HFFc6 (cell line): ENCODE measurements around the gene SYNE4. TPM values are rescaled to one million over a fixed set of nuclear protein-coding genes. Genes with fewer than 3 reads are reported as not detected.
A peak's percentile ranks its signal among the peaks of the same experiment; 100 is the strongest.

ENCODE experiments used
- DNase-seq: peaks from one replicate; pipeline ENCODE4 v3.0.0-alpha.2; 2018
- H3K27ac Mint-ChIP-seq: 2 replicates; pipeline ENCODE4 v1.8.0; 2020; ENCODE audit warnings: mild to moderate bottlenecking, mixed read lengths
- H3K27me3 Mint-ChIP-seq: 2 replicates; pipeline ENCODE4 v1.8.0; 2021; ENCODE audit warnings: mild to moderate bottlenecking, moderate library complexity, mixed read lengths; ENCODE audit not compliant: insufficient read depth
- H3K36me3 Mint-ChIP-seq: 2 replicates; pipeline ENCODE4 v1.8.0; 2021; ENCODE audit warnings: low read depth, mixed read lengths
- H3K4me1 Mint-ChIP-seq: 2 replicates; pipeline ENCODE4 v1.8.0; 2020; ENCODE audit warnings: low read depth, mixed read lengths
- H3K4me3 Mint-ChIP-seq: 2 replicates; pipeline ENCODE4 v1.8.0; 2020; ENCODE audit warnings: mild to moderate bottlenecking, moderate library complexity, mixed read lengths
- H3K9me3 Mint-ChIP-seq: 2 replicates; pipeline ENCODE4 v1.8.0; 2020; ENCODE audit warnings: mild to moderate bottlenecking, mixed read lengths
- CTCF ChIP-seq: fragments of 200-600 bp; sonication (generic); IDR thresholded peaks from 2 replicates; pipeline ENCODE4 v1.5.0; 2021; ENCODE audit warnings: antibody characterized with exemption, mild to moderate bottlenecking
- total RNA-seq, 6 experiments: library from RNA; stranded (reverse); fragmentation: NEBNext Ultra II Directional; extraction: Animal tissue kit (Norgen Biotek cat#: 25700); gene quantifications; 2 replicates in 1 of 6; 3 replicates in 5 of 6; pipeline ENCODE4 v1.2.3, GENCODE V29; 2021

Gene SYNE4
- total RNA-seq, 6 experiments from 2014 or later: 0.07 to 0.40 (median 0.29) TPM

- Mint-ChIP-seq H3K27ac (peak overlapping the region; percentile 32), H3K27me3 (peaks cover 4% of the 10 kb centered on the region), H3K4me3 (peak overlapping the region; percentile 80), H3K36me3 (no peaks in the 10 kb centered on the region), H3K9me3 (no peaks in the 10 kb centered on the region), H3K4me1 (peaks cover 31% of the 10 kb centered on the region)
- DNase-seq: no peak
- TF ChIP-seq CTCF: no peak
Measured at GRCh38 chr19:36009633-36010379, 1.2 kb upstream of the SYNE4 start.

- peak; percentile 32 for DNase-seq
- Mint-ChIP-seq H3K27ac (peak overlapping the region; percentile 32; the same call in 1 of the 2 replicates), H3K27me3 (peaks cover 3% of the 10 kb centered on the region), H3K4me1 (peaks cover 25% of the 10 kb centered on the region), H3K4me3 (peak overlapping the region; percentile 80), H3K36me3 (no peaks in the 10 kb centered on the region), H3K9me3 (no peaks in the 10 kb centered on the region)
- no peak for TF ChIP-seq CTCF
Measured at GRCh38 chr19:36009220-36009619, 607 bp upstream of the SYNE4 start.

- no peaks in the 10 kb centered on the region for H3K9me3 Mint-ChIP-seq
- no peak overlapping the region for H3K4me3 Mint-ChIP-seq
- TF ChIP-seq CTCF: no peak
- no peaks in the 10 kb centered on the region for H3K36me3 Mint-ChIP-seq
- H3K4me1 Mint-ChIP-seq: peaks cover 13% of the 10 kb centered on the region
- DNase-seq: no peak
- H3K27ac Mint-ChIP-seq: no peak overlapping the region
- no peaks in the 10 kb centered on the region; the same call in 1 of the 2 replicates for H3K27me3 Mint-ChIP-seq
Measured at GRCh38 chr19:36006955-36007354, 1.7 kb downstream of the SYNE4 start.

GRCh38 chr19:36003284-36003683 is 5.3 kb downstream of the SYNE4 start:
- no peak for DNase-seq
- Mint-ChIP-seq H3K36me3 (0 out of 2 replicates have a peak, but pooled peaks cover 4% of the 10 kb centered on the region), H3K9me3 (no peaks in the 10 kb centered on the region), H3K27me3 (no peaks in the 10 kb centered on the region; the same call in 1 of the 2 replicates), H3K4me1 (peaks cover 13% of the 10 kb centered on the region), H3K27ac (no peak overlapping the region), H3K4me3 (no peak overlapping the region)
- no peak for TF ChIP-seq CTCF

- TF ChIP-seq CTCF: no peak
- H3K27me3 Mint-ChIP-seq: no peaks in the 10 kb centered on the region; the same call in 1 of the 2 replicates
- H3K27ac Mint-ChIP-seq: no peak overlapping the region
- H3K36me3 Mint-ChIP-seq: peaks cover 7% of the 10 kb centered on the region; the same call in 1 of the 2 replicates
- peaks cover 23% of the 10 kb centered on the region for H3K4me1 Mint-ChIP-seq
- H3K9me3 Mint-ChIP-seq: no peaks in the 10 kb centered on the region
- no peak for DNase-seq
- no peak overlapping the region for H3K4me3 Mint-ChIP-seq
Measured at GRCh38 chr19:36001605-36002004, 7.0 kb downstream of the SYNE4 start.
